ENCODE results near the gene JMJD7. TPM values are rescaled to one million over a fixed set of nuclear protein-coding genes. Genes with fewer than 3 reads are reported as not detected.

JMJD7 gene
- total RNA-seq, 1 experiment from 2014 or later: 13.5 TPM

DNA sequence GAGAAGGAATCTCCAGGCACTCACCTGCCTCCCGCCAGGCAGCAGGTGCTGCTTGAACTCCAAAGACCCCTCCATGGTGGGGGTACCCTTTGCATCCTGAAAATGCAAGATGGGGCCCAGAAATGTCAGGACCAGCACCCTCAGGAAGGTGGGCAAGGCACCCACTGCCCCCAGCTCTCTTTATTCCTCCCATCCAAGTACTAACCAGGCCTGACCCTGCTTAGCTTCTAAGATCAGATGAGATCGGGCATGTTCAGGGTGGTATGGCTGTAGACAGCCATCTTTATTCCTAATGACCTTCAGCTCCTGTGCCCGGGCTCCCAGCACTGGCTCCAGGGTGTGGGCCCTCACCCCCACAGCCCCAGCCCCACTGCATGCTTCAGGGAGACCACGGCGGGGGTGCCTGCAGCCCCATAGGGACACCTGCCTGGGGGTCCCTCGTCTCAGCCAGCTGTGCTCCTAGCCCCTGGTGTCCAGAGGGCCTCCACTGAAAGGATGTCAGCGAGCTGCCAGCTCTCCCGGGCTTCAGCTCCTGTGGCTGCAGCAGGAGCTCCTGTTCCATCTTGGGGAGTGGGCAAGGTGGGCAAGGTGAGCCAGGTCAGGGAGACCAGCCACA, 24.0 kb downstream of the JMJD7 start:
- ChIA-PET CTCF (no interaction called here), RAD21 (ENCODE audit: low non-redundant PET in 1 of 2, low total read pairs in 2 of 2, uncharacterized antibody in 2 of 2, unreplicated experiment in 2 of 2) (no interaction called here), POLR2A (interaction anchor here (0.6 to 0.7 kb wide), 2 partner anchors 78 to 84 kb away, joined by 3 read pairs; partner anchors contain the start of gene MAPKBP1)
- DNase-seq (ENCODE audit: low read depth, low spot score): no peak
- ATAC-seq: no peak
- no peaks in the 10 kb centered on the region for H4K20me1 ChIP-seq (ENCODE audit: insufficient read depth)
- H3K79me2 ChIP-seq (ENCODE audit: insufficient read depth, low read length): no peaks in the 10 kb centered on the region
- TF ChIP-seq ELF1 (IDR thresholded peaks at IDR 0.05; ENCODE audit: borderline replicate concordance, low read depth): no peak
- TF ChIP-seq JUND (IDR thresholded peaks at IDR 0.05): no peak
- no peak for TF ChIP-seq POLR2AphosphoS5 (IDR thresholded peaks at IDR 0.05; ENCODE audit: low read depth, low read length)
- H3K27ac ChIP-seq (ENCODE audit: low read depth, low read length): no peak overlapping the region
- no peaks in the 10 kb centered on the region for H3K36me3 ChIP-seq (ENCODE audit: control insufficient read depth in 1 of 2, insufficient read depth in 2 of 2, low read length in 2 of 2)
- H3K9me3 ChIP-seq (ENCODE audit: control insufficient read depth in 1 of 2, insufficient read depth in 1 of 2, low read depth in 1 of 2, low read length in 2 of 2): no peaks in the 10 kb centered on the region
- intact Hi-C loops (cut with micrococcal nuclease): no loop called here
- no peak overlapping the region for H2AFZ ChIP-seq (ENCODE audit: low read depth, low read length, poor library complexity, severe bottlenecking)
- H3K9me2 ChIP-seq (ENCODE audit: insufficient read depth): no peaks in the 10 kb centered on the region
- no peaks in the 10 kb centered on the region for H3K4me1 ChIP-seq (ENCODE audit: control insufficient read depth in 1 of 2, insufficient read depth in 2 of 2, low read length in 2 of 2)
- no TSS peak for BruUV-seq (replicated peaks)
- no peak overlapping the region for H3K4me3 ChIP-seq (replicated peaks in 1 of 2; ENCODE audit: low read depth in 1 of 2, low read length in 2 of 2)
- no peaks in the 10 kb centered on the region for H3K27me3 ChIP-seq (ENCODE audit: insufficient read depth, low read length)
- H3K9ac ChIP-seq (ENCODE audit: low read length): no peak overlapping the region
- no peak overlapping the region for H3K4me2 ChIP-seq (ENCODE audit: low read length)

DNA sequence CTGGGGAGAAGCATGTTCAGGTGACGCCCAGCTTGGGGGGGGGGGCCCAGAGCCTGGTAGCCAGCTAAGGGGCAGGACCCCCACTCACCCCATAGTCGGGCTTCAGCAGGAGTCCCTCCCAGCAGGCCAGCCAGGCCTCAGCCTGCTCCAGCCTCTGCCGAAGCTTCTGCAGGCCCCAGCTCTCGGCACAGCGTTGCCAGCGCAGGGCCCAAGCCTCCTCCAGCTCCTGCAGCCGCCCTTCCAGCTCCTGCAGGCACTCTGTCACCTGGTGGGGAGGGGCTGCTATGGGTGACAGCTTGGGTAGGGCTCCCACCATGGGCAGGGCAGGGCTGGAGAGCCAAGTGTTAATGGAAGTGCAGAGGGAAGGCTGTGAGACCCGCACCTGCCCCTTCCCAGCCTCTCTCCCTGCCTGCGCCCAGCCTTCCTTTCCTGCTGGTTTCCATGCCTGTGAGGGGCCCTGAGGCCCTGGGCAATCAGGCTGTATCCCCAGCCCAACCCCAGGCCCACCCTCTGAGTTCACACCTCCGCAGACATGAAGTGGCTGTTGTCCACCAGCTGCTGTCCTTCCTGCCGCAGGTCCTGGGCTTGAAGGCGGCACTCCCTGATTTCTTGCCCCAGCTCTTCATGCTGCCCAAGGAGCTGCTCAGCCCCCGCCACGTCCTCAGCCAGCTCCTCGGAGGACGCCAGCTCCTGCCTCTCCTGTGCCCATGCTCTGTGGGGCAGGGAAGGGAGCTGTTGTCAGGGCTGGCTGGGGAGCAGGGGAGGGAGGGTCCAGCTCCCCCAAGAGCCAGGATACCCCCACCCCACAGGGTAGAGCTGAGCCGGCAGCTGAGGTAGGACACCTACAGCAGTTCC, 25.1 kb downstream of the JMJD7 start:
- no peaks in the 10 kb centered on the region for H3K36me3 ChIP-seq (ENCODE audit: control insufficient read depth in 1 of 2, insufficient read depth in 2 of 2, low read length in 2 of 2)
- no peak for DNase-seq (ENCODE audit: low read depth, low spot score)
- no peak overlapping the region for H3K4me3 ChIP-seq (replicated peaks in 1 of 2; ENCODE audit: low read depth in 1 of 2, low read length in 2 of 2)
- no peak overlapping the region for H3K27ac ChIP-seq (ENCODE audit: low read depth, low read length)
- H3K27me3 ChIP-seq (ENCODE audit: insufficient read depth, low read length): no peaks in the 10 kb centered on the region
- ChIA-PET RAD21 (ENCODE audit: low non-redundant PET in 1 of 2, low total read pairs in 2 of 2, uncharacterized antibody in 2 of 2, unreplicated experiment in 2 of 2) (no interaction called here), POLR2A (interaction anchor here (0.7 kb wide), 1 partner anchor 79 kb away, joined by 3 read pairs; the partner anchor contains the start of gene MAPKBP1), CTCF (no interaction called here)
- no peaks in the 10 kb centered on the region for H3K4me1 ChIP-seq (ENCODE audit: control insufficient read depth in 1 of 2, insufficient read depth in 2 of 2, low read length in 2 of 2)
- no peaks in the 10 kb centered on the region for H3K9me3 ChIP-seq (ENCODE audit: control insufficient read depth in 1 of 2, insufficient read depth in 1 of 2, low read depth in 1 of 2, low read length in 2 of 2)
- ATAC-seq: no peak
- no peaks in the 10 kb centered on the region for H4K20me1 ChIP-seq (ENCODE audit: insufficient read depth)
- no peak for TF ChIP-seq ELF1 (IDR thresholded peaks at IDR 0.05; ENCODE audit: borderline replicate concordance, low read depth)
- no peak for TF ChIP-seq EZH2phosphoT487 (IDR thresholded peaks at IDR 0.05; ENCODE audit: borderline replicate concordance)
- TF ChIP-seq REST (IDR thresholded peaks at IDR 0.05; ENCODE audit: low read depth): no peak
- TF ChIP-seq SP1 (IDR thresholded peaks at IDR 0.05; ENCODE audit: low read depth): no peak
- no peak for TF ChIP-seq RAD21 (IDR thresholded peaks at IDR 0.05; ENCODE audit: low read depth)
- no peaks in the 10 kb centered on the region for H3K79me2 ChIP-seq (ENCODE audit: insufficient read depth, low read length)
- BruUV-seq (replicated peaks): no TSS peak
- no peak overlapping the region for H2AFZ ChIP-seq (ENCODE audit: low read depth, low read length, poor library complexity, severe bottlenecking)
- no peak overlapping the region for H3K4me2 ChIP-seq (ENCODE audit: low read length)
- intact Hi-C loops (cut with micrococcal nuclease): no loop called here
- no peak overlapping the region for H3K9ac ChIP-seq (ENCODE audit: low read length)
- H3K9me2 ChIP-seq (ENCODE audit: insufficient read depth): no peaks in the 10 kb centered on the region

Measured in HCT116 (cell line).